LNCAP (cell line): ENCODE results near the gene CACNA2D4.

ENCODE experiments used
- TF ChIP-seq, protein P1 (sequence below): fragments of 450-650 bp; IDR thresholded peaks from 2 replicates; pipeline ENCODE4 v1.5.1; 2017; ENCODE audit warnings: mild to moderate bottlenecking

CACNA2D4 gene

GRCh38 chr12:1838994-1839365 lies 79.5 kb downstream of the CACNA2D4 start:
- TF ChIP-seq, protein P1, sequence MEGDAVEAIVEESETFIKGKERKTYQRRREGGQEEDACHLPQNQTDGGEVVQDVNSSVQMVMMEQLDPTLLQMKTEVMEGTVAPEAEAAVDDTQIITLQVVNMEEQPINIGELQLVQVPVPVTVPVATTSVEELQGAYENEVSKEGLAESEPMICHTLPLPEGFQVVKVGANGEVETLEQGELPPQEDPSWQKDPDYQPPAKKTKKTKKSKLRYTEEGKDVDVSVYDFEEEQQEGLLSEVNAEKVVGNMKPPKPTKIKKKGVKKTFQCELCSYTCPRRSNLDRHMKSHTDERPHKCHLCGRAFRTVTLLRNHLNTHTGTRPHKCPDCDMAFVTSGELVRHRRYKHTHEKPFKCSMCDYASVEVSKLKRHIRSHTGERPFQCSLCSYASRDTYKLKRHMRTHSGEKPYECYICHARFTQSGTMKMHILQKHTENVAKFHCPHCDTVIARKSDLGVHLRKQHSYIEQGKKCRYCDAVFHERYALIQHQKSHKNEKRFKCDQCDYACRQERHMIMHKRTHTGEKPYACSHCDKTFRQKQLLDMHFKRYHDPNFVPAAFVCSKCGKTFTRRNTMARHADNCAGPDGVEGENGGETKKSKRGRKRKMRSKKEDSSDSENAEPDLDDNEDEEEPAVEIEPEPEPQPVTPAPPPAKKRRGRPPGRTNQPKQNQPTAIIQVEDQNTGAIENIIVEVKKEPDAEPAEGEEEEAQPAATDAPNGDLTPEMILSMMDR, result no peak

GRCh38 chr12:1838205-1838993 lies 80.1 kb downstream of the CACNA2D4 start:
- TF ChIP-seq, protein P1, result no peak

DNA sequence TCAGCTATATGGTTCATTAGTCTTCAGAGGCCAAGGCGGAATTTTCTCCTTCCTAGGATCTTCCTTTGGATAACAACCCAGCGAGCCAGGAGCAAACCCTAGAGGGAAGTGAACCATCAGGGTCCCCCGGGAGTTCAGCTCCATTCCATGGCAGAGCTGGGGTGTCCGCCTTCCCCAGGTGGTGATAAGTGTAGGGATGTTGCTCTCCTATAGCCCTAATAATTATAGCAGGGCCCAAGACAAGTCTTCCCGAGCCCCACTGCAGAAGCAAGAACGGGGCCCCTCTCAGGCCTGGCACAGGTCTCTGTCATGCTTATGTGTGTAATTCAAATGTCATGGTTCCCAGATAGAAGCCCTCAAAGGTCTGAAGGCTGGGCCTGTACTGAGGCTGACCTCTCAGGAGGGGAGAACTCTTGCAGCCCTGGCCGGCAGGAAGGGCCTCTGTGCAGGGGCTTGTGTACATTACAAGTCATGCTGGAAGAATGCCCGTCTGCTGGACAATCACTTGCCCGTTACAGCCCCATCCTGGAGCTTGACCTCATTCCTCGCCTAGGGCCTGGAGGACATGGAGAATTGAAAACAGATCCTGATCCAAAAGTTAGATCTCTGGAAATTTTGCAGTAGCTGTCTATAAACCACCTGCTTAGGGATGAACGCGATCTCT lies 80.8 kb downstream of the CACNA2D4 start:
- TF ChIP-seq, protein P1, result no peak

DNA sequence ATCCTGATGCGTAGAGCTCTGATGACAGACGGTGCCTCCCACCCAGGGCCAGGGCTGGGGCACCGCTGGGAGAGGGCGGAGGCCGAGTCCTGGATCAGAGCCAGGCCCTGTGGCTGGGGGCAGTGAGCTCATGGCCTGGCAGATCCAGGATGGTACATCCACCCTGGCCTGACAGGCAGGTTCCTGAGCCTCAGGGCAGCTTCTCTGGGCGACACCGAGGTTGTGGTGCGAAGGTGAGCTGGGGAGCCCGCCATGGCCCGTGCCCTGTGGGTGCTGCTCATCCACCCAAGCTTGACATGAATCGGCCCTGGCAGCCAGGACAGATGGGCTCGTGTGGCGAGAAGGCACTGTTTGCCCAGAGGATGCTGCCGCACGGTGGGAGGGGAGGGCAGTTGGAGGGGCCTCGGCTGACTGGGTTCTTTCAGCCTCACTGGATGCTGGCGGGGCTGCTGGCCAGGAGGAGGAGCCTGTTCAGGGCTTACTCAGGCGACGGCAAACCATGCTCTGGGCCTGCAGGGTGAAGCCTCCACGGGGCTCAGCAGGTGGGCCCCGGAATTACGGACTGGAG lies 81.5 kb downstream of the CACNA2D4 start:
- TF ChIP-seq, protein P1, result no peak

GRCh38 chr12:1836241-1836803 lies 82.1 kb downstream of the CACNA2D4 start:
- TF ChIP-seq, protein P1, result no peak

DNA sequence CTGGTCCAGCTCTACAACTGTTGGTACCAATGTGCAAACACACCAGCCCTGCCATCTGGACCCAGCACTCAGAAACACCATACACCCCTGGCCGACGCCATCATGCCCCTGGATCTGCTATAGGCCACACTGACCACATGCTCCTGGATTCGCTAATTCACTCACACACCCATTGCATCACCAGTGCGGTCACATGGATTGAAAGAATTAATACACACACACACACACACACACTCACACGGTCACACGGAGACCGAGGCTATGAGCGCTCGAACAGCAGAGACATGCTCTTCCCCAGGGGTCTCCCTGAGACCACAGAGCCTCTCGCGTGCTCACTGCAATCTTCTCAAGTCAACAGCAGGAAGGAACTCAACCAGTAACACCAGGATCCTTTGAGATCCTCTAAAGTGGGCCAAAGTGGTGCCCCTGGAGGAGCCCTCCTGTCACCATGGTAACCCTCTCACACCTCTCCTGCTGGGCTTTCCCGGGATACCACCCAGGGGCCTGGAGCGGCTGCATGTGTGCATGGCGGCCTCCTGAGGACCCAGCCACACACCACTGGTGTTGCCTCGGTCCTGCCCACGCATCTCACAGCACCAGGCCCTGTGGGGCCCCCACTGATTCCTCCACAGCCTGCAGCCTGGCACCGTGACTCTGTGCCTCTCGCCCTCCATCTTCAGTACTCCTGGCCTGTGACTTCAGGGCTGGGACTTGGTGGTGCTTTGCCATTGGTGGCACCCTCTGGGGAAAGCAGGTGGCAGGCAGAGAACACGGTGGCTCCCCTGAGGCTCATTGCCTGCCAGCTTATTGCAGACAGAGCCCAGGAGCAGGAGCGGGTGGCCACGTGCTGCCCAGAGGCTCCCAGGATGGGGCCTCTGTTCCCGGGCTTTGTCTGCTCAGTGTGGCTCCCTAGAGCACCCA lies 83.0 kb downstream of the CACNA2D4 start:
- TF ChIP-seq, protein P1, result no peak
